A549 (cell line): ENCODE measurements around the gene ANKRD17.

Experiments
- BHLHE40 ChIP-seq: IDR thresholded peaks from 2 replicates; pipeline ENCODE4 v1.6.1; 2012; ENCODE audit warnings: low read depth, low read length, inconsistent platforms
- CBX2 ChIP-seq: fragments of 200-600 bp; sonication (generic); IDR thresholded peaks from 2 replicates; pipeline ENCODE4 v1.6.1; 2016; ENCODE audit warnings: low read depth, mild to moderate bottlenecking, borderline replicate concordance
- CHD2 ChIP-seq: fragments of 150-350 bp; IDR thresholded peaks from 2 replicates; pipeline ENCODE4 v1.6.1; 2014; ENCODE audit warnings: low read length; ENCODE audit not compliant: partially characterized antibody
- CTCF ChIP-seq: fragments of >200 bp; sonication (Bioruptor Twin); formaldehyde crosslinking; IDR thresholded peaks from 3 replicates; pipeline ENCODE4 v1.5.1; 2016
- E2F6 ChIP-seq: IDR thresholded peaks from 2 replicates; pipeline ENCODE4 v1.6.1; 2012; ENCODE audit warnings: low read depth, borderline replicate concordance
- EP300 ChIP-seq, 2 experiments: fragments of >200 bp; sonication (Bioruptor Twin); formaldehyde crosslinking; IDR thresholded peaks; 2 replicates in 1 of 2; 3 replicates in 1 of 2; pipeline ENCODE4 v1.6.1; 2016 to 2017
- GATA3 ChIP-seq: IDR thresholded peaks from 2 replicates; pipeline ENCODE4 v1.6.1; 2012; ENCODE audit warnings: borderline replicate concordance
- MAX ChIP-seq: IDR thresholded peaks from 2 replicates; pipeline ENCODE4 v1.6.1; 2012
- MYC ChIP-seq: IDR thresholded peaks from 2 replicates; pipeline ENCODE4 v1.6.1; 2012; ENCODE audit warnings: mild to moderate bottlenecking, inconsistent platforms, low read length, improper control_type of control experiment, borderline replicate concordance
- NR3C1 ChIP-seq: fragments of >200 bp; sonication (Bioruptor Twin); formaldehyde crosslinking; IDR thresholded peaks from 3 replicates; pipeline ENCODE4 v1.6.1; 2017
- RFX5 ChIP-seq: fragments of 450-650 bp; IDR thresholded peaks from 2 replicates; pipeline ENCODE4 v1.7.1; 2014; ENCODE audit warnings: antibody characterized with exemption, mild to moderate bottlenecking, moderate library complexity
- SMC3 ChIP-seq: fragments of >200 bp; sonication (Bioruptor Twin); formaldehyde crosslinking; IDR thresholded peaks from 3 replicates; pipeline ENCODE4 v1.6.1; 2018; ENCODE audit warnings: inconsistent platforms
- ZC3H11A ChIP-seq: fragments of 450-650 bp; IDR thresholded peaks from 2 replicates; pipeline ENCODE4 v1.6.1; 2014; ENCODE audit warnings: antibody characterized with exemption, mild to moderate bottlenecking
- ZFP36 ChIP-seq: fragments of 450-650 bp; IDR thresholded peaks from 2 replicates; pipeline ENCODE4 v1.6.1; 2014; ENCODE audit warnings: borderline replicate concordance; ENCODE audit not compliant: partially characterized antibody

- TF ChIP-seq ZC3H11A (no peak), CTCF (no peak), NR3C1 (no peak), MAX (no peak), CHD2 (no peak), EP300 (IDR thresholded peaks at IDR 0.05) (no peak), RFX5 (no peak), CBX2 (no peak), MYC (no peak), SMC3 (no peak), BHLHE40 (no peak), GATA3 (no peak), E2F6 (no peak), ZFP36 (no peak)
Measured at GRCh38 chr4:73208376-73208775, 50.2 kb downstream of the ANKRD17 start.
